Activated naive CD8-positive, alpha-beta T cell treated with anti-CD3 and anti-CD28 coated beads, Interleukin-2, amount 50 U/mL, for 24 hours (primary cell): ENCODE results near the gene SLC9A7.

Experiments used
- ATAC-seq: fragments of 150-1000 bp; cut with Tn5 transposase; one replicate; pipeline ENCODE4 v1.10.0; 2021
- DNase-seq: peaks from one replicate; pipeline ENCODE4 v3.0.0; 2021
- H3K27ac Mint-ChIP-seq: one replicate; pipeline ENCODE4 v1.8.0; 2021; ENCODE audit warnings: mild to moderate bottlenecking, mixed read lengths
- H3K27me3 Mint-ChIP-seq: one replicate; pipeline ENCODE4 v1.8.0; 2021; ENCODE audit warnings: mixed read lengths
- H3K36me3 Mint-ChIP-seq: one replicate; pipeline ENCODE4 v1.8.0; 2021; ENCODE audit warnings: low read depth, mixed read lengths
- H3K4me1 Mint-ChIP-seq: one replicate; pipeline ENCODE4 v1.8.0; 2021; ENCODE audit warnings: mixed read lengths
- H3K4me3 Mint-ChIP-seq: one replicate; pipeline ENCODE4 v1.8.0; 2021; ENCODE audit warnings: mild to moderate bottlenecking, moderate library complexity, mixed read lengths
- H3K9me3 Mint-ChIP-seq: one replicate; pipeline ENCODE4 v1.8.0; 2021; ENCODE audit warnings: mixed read lengths

Gene SLC9A7

GRCh38 chrX:46703980-46704379 lies 54.9 kb downstream of the SLC9A7 start:
- peak overlapping the region; percentile 99 for H3K27ac Mint-ChIP-seq
- H3K9me3 Mint-ChIP-seq = no peaks in the 10 kb centered on the region
- ATAC-seq (no peak), DNase-seq (no peak)
- no peak overlapping the region for H3K4me3 Mint-ChIP-seq
- H3K27me3 Mint-ChIP-seq = no peaks in the 10 kb centered on the region
- H3K36me3 Mint-ChIP-seq = peaks cover 9% of the 10 kb centered on the region
- peaks cover 59% of the 10 kb centered on the region for H3K4me1 Mint-ChIP-seq

- Mint-ChIP-seq H3K27me3 (no peaks in the 10 kb centered on the region), H3K36me3 (peaks cover 7% of the 10 kb centered on the region), H3K4me1 (peaks cover 25% of the 10 kb centered on the region), H3K9me3 (no peaks in the 10 kb centered on the region), H3K27ac (no peak overlapping the region), H3K4me3 (no peak overlapping the region)
- ATAC-seq (no peak), DNase-seq (no peak)
Measured at GRCh38 chrX:46698691-46699090, 60.2 kb downstream of the SLC9A7 start.

GRCh38 chrX:46695491-46695890 lies 63.4 kb downstream of the SLC9A7 start:
- H3K27me3 Mint-ChIP-seq = no peaks in the 10 kb centered on the region
- H3K4me1 Mint-ChIP-seq = peaks cover 12% of the 10 kb centered on the region
- H3K4me3 Mint-ChIP-seq = no peak overlapping the region
- no peak overlapping the region for H3K27ac Mint-ChIP-seq
- no peak for DNase-seq
- H3K36me3 Mint-ChIP-seq = peaks cover 2% of the 10 kb centered on the region
- no peak for ATAC-seq
- H3K9me3 Mint-ChIP-seq = no peaks in the 10 kb centered on the region

- Mint-ChIP-seq H3K4me3 (no peak overlapping the region), H3K36me3 (no peaks in the 10 kb centered on the region), H3K4me1 (peaks cover 8% of the 10 kb centered on the region), H3K27me3 (no peaks in the 10 kb centered on the region), H3K27ac (no peak overlapping the region), H3K9me3 (no peaks in the 10 kb centered on the region)
- DNase-seq (no peak), ATAC-seq (no peak)
Measured at GRCh38 chrX:46694549-46694948, 64.4 kb downstream of the SLC9A7 start.

- Mint-ChIP-seq H3K27me3 (no peaks in the 10 kb centered on the region), H3K4me3 (no peak overlapping the region), H3K27ac (no peak overlapping the region), H3K9me3 (no peaks in the 10 kb centered on the region), H3K4me1 (peaks cover 1% of the 10 kb centered on the region), H3K36me3 (no peaks in the 10 kb centered on the region)
- no peak for ATAC-seq
- no peak for DNase-seq
Measured at GRCh38 chrX:46693149-46693548, 65.8 kb downstream of the SLC9A7 start.

- Mint-ChIP-seq H3K4me3 (no peak overlapping the region), H3K4me1 (peaks cover 13% of the 10 kb centered on the region), H3K27me3 (no peaks in the 10 kb centered on the region), H3K27ac (no peak overlapping the region), H3K9me3 (no peaks in the 10 kb centered on the region), H3K36me3 (no peaks in the 10 kb centered on the region)
- no peak for DNase-seq
- ATAC-seq = no peak
Measured at GRCh38 chrX:46690818-46691217, 68.1 kb downstream of the SLC9A7 start.

- H3K4me1 Mint-ChIP-seq = peaks cover 19% of the 10 kb centered on the region
- no peak overlapping the region for H3K4me3 Mint-ChIP-seq
- no peaks in the 10 kb centered on the region for H3K36me3 Mint-ChIP-seq
- H3K27ac Mint-ChIP-seq = no peak overlapping the region
- no peaks in the 10 kb centered on the region for H3K27me3 Mint-ChIP-seq
- H3K9me3 Mint-ChIP-seq = no peaks in the 10 kb centered on the region
- DNase-seq (no peak), ATAC-seq (no peak)
Measured at GRCh38 chrX:46687619-46688018, 71.3 kb downstream of the SLC9A7 start.

- H3K27ac Mint-ChIP-seq = no peak overlapping the region
Measured at GRCh38 chrX:46686003-46686645, 72.8 kb downstream of the SLC9A7 start.

GRCh38 chrX:46683048-46683447 lies 75.9 kb downstream of the SLC9A7 start:
- no peaks in the 10 kb centered on the region for H3K27me3 Mint-ChIP-seq
- H3K4me3 Mint-ChIP-seq = no peak overlapping the region
- ATAC-seq (no peak), DNase-seq (no peak)
- no peak overlapping the region for H3K27ac Mint-ChIP-seq
- H3K9me3 Mint-ChIP-seq = no peaks in the 10 kb centered on the region
- H3K36me3 Mint-ChIP-seq = peaks cover 17% of the 10 kb centered on the region
- peaks cover 19% of the 10 kb centered on the region for H3K4me1 Mint-ChIP-seq

More at GRCh38 chrX:46686003-46686645, 72.8 kb downstream of the SLC9A7 start:
- Mint-ChIP-seq H3K4me1 (peaks cover 19% of the 10 kb centered on the region), H3K36me3 (peaks cover 4% of the 10 kb centered on the region), H3K9me3 (no peaks in the 10 kb centered on the region), H3K4me3 (no peak overlapping the region), H3K27me3 (no peaks in the 10 kb centered on the region)
- no peak for ATAC-seq
- peak; percentile 22 for DNase-seq

GRCh38 chrX:46681849-46682248 lies 77.1 kb downstream of the SLC9A7 start:
- DNase-seq (no peak), ATAC-seq (no peak)
- H3K27ac Mint-ChIP-seq = no peak overlapping the region
- H3K9me3 Mint-ChIP-seq = no peaks in the 10 kb centered on the region
- no peaks in the 10 kb centered on the region for H3K27me3 Mint-ChIP-seq
- peaks cover 17% of the 10 kb centered on the region for H3K4me1 Mint-ChIP-seq
- H3K36me3 Mint-ChIP-seq = peaks cover 20% of the 10 kb centered on the region
- no peak overlapping the region for H3K4me3 Mint-ChIP-seq

GRCh38 chrX:46678232-46678631 lies 80.7 kb downstream of the SLC9A7 start:
- Mint-ChIP-seq H3K27ac (no peak overlapping the region), H3K27me3 (no peaks in the 10 kb centered on the region)

GRCh38 chrX:46676399-46677356 lies 82.2 kb downstream of the SLC9A7 start:
- DNase-seq = no peak
- Mint-ChIP-seq H3K9me3 (no peaks in the 10 kb centered on the region), H3K27me3 (no peaks in the 10 kb centered on the region), H3K4me3 (no peak overlapping the region), H3K4me1 (peaks cover 7% of the 10 kb centered on the region), H3K27ac (no peak overlapping the region), H3K36me3 (peaks cover 30% of the 10 kb centered on the region)
- no peak for ATAC-seq

More at GRCh38 chrX:46678232-46678631, 80.7 kb downstream of the SLC9A7 start:
- no peak for ATAC-seq
- Mint-ChIP-seq H3K9me3 (no peaks in the 10 kb centered on the region), H3K36me3 (peaks cover 23% of the 10 kb centered on the region), H3K4me3 (no peak overlapping the region), H3K4me1 (peaks cover 9% of the 10 kb centered on the region)
- DNase-seq = no peak

- H3K36me3 Mint-ChIP-seq = peaks cover 20% of the 10 kb centered on the region
- H3K4me1 Mint-ChIP-seq = peaks cover 7% of the 10 kb centered on the region
- H3K27ac Mint-ChIP-seq = no peak overlapping the region
- H3K4me3 Mint-ChIP-seq = no peak overlapping the region
- no peaks in the 10 kb centered on the region for H3K9me3 Mint-ChIP-seq
- no peak for DNase-seq
- no peaks in the 10 kb centered on the region for H3K27me3 Mint-ChIP-seq
- ATAC-seq = no peak
Measured at GRCh38 chrX:46673620-46674359, 85.1 kb downstream of the SLC9A7 start.

- Mint-ChIP-seq H3K36me3 (peaks cover 21% of the 10 kb centered on the region), H3K27ac (no peak overlapping the region), H3K9me3 (no peaks in the 10 kb centered on the region), H3K27me3 (no peaks in the 10 kb centered on the region), H3K4me3 (no peak overlapping the region), H3K4me1 (peaks cover 6% of the 10 kb centered on the region)
- DNase-seq (no peak), ATAC-seq (no peak)
Measured at GRCh38 chrX:46670316-46670715, 88.6 kb downstream of the SLC9A7 start.
